Measurements from ENCODE around the gene SLC16A1.
A peak's percentile ranks its signal among the peaks of the same experiment; 100 is the strongest.
"Not testable (repeated sequence)": the region's sequence is repeated elsewhere in the genome, so short reads cannot be mapped to it uniquely, and the experiment has no call there.

Gene SLC16A1

GRCh38 chr1:112971006-112971405 is 15.0 kb upstream of the SLC16A1 start:
- no peak for DNase-seq (ENCODE audit: low read depth)

GRCh38 chr1:112964347-112964746 is 8.4 kb upstream of the SLC16A1 start:
- no peak for DNase-seq (ENCODE audit: low read depth)

DNA sequence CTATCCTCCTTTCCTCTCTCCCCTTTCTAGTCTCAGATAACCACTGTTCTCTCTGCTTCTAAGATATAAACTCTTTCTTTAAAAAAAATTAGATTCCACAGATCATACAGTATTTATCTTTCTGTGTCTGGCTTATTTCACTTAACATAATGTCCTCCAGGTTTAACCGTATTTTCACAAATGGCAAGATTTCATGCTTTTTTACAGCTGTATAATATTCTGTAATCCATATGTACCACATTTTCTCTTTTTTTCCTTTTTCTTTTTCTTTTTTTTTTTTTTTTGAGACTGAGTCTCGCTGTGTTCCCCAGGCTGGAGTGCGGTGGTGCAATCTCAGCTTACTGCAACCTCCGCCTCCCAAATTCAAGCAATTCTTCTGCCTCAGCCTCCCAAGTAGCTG is 5.1 kb upstream of the SLC16A1 start:
- DNase-seq (ENCODE audit: low read depth): no peak

DNA sequence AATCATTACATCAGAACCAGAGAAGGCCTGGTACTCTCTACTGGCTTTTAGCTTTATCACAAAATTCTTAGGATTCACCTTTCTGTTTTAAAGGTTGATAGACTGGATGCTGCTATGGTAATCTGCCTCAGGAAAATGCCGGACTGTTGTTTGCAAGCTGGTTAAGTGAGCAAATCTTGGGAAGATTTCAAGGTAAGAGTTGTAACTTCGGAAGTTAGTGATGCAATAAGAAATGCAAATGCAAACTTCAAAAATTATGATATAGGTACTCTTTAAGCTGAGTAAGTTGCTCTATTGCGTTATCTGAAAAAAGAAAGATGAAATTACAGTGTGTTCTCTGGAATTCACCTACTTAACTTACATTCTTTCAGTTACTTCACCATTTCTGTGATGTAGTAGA is 4.4 kb upstream of the SLC16A1 start:
- no peak for DNase-seq (ENCODE audit: low read depth)

DNA sequence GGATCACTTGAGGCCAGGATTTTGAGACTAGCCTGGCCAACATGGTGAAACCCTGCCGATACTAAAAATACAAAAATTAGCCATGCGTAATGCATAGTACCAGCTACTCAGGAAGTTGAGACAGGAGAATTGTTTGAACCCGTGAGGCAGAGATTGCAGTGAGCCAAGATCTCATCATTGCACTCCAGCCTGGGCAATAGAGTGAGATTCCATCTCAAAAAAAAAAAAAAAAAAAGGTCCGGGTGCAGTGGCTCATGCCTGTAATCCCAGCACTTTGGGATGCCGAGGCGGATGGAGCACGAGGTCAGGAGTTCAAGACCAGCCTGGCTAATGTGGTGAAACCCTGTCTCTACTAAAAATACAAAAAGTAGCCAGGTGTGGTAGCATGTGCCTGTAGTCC is 2.2 kb upstream of the SLC16A1 start:
- DNase-seq (ENCODE audit: low read depth): not testable (repeated sequence)

GRCh38 chr1:112957133-112957812 is 1.3 kb upstream of the SLC16A1 start:
- peak; percentile 41 for DNase-seq (ENCODE audit: low read depth)

GRCh38 chr1:112956544-112957132 is 642 bp upstream of the SLC16A1 start:
- DNase-seq (ENCODE audit: low read depth): no peak

DNA sequence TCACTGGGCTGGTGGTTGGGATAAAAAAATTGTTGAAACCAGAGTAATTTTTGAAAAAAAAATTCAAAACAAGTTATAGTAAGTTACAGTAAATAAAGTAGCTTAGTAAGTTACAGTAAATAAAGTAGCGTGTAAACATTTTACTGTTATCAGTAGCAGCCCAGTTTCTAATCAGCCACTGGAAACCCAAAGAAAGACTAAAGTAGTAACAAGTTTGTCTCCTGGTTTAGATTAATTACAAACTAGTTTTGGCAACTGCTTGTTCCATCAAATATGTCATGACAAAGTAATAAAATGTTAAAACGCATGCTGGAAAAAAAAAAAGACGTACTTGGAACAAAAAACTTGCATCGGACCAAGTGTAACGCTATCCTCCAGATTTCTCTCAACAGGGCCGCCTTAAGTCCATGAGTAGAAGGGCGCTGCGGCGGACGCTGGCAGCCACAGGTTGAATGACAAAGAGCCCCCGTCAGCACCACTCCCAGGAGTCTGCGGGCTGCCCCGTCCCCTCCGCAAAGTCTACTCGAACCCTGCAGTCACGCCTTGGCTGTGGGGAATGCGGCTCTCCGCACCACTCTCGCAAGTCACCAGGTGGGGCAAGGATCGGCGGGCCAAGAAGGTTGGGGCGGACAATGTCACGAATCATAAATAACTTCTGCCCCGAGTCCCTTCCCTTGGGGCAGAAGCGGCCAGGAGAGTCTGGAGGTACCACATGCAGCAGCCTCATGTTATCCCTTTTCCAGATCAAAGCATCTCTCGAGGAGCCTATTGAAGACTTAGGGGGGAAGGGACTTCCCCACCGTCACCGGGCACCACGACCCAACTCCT is 837 bp downstream of the SLC16A1 start:
- peak; percentile 57 for DNase-seq (ENCODE audit: low read depth)

DNA sequence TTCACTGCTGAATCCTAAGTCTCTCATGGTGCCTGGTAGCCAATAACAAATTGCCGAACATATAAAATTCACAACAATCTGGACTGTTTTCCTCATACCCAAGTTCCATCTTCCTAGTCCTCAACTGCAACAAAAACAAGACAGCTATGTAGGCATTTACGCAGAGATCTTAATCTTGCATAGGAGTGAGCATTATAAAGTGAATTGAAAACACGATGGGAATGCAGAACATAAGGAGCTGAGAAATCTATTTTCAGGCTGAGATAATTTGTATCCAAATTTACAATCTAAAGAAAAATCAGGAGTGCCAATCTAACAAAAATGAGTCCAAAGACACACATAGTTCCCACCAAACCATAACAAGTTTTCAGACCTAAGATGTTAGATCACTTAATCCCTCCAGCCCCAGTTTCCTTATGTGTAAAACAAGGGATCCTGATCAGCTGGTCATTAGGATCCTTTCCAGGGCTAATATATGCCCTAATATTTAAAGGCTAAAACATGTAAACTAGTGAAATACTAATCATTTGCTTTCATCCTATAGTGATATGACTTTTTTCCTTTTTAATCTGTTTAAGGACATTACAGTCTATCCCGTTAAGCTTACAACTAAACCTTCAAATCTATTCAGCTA is 1.9 kb downstream of the SLC16A1 start:
- peak; percentile 3 for DNase-seq (ENCODE audit: low read depth)

DNA sequence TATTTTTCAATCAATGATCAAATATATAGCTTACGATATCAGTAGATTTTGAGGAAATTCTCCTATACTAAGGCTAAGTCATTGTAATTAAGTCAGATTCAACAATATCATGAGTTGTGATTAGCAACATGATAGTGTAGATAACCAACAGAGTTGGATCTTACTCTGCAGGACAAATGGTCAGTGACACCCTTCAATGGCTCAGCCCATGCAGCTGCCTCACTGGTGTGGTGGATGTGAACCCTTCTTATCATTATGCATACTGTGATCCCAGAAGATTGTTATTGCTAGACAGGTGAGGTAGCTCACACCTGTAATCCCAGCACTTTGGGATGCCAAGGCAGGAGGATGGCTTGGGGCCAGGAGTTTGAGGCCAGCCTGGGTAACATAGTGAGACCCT is 5.6 kb downstream of the SLC16A1 start:
- DNase-seq (ENCODE audit: low read depth): no peak

- no peak for DNase-seq (ENCODE audit: low read depth)
These were observed 9.3 kb downstream of the SLC16A1 start for GRCh38 chr1:112946683-112947082.

GRCh38 chr1:112939810-112940209 is 16.2 kb downstream of the SLC16A1 start:
- no peak for DNase-seq (ENCODE audit: low read depth)

DNA sequence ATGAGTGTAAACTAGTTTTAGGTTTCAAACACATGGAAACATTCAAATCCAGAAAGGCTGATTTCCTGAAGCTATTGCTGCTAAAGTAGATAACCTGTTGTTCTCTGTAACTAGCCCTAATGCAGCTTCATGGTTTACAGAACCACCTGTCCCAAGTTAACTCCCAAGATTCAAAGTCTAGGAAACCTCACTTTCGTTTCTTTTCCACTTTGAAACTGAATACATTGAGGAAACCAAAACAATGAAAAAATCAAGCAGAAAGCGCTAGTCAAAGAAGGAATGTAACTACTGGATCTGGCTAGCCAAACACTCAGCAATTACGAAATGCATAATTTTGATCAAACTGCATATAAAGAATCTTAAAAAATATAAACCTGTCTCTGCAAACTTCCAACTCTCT is 17.8 kb downstream of the SLC16A1 start:
- DNase-seq (ENCODE audit: low read depth): no peak

DNA sequence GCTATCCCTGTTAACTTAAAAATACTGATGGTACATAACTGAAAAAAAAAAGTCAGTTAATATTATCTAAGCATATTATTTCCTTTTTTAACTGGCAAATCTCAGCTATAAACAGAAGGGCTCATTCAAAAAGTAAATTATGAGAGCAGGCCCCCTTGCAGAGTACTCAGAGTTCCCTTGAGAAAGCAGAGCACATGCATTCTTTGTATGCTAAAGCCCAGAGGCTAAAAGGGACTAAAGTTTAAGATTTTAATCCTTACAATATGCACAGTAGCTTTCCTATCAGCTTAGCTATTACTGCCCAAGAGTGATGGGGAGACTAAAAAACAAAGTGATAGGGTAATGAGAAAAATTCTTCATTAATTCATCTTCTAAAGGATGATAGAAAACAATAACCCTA is 18.5 kb downstream of the SLC16A1 start:
- no peak for DNase-seq (ENCODE audit: low read depth)

DNA sequence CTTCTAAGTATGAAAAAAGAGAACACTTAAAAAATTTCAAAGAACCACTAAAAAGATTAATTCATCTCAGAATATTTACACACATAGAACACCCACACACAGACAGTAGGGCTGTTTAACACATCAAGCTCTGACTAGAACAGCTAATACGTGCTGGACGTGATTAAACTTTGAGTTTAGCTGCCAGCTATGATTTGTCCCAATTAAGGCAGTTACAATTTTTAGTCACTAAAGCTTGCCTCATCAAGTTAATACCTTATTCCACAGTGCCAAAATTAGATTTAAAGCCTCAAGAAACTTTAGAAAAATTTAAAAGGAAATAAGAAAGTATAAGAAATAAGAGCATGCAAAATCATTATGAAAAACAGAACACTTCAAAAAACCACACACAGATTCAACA is 18.9 kb downstream of the SLC16A1 start:
- DNase-seq (ENCODE audit: low read depth): no peak

GRCh38 chr1:112935461-112936111 is 20.4 kb downstream of the SLC16A1 start:
- peak; percentile 48 for DNase-seq (ENCODE audit: low read depth)

DNA sequence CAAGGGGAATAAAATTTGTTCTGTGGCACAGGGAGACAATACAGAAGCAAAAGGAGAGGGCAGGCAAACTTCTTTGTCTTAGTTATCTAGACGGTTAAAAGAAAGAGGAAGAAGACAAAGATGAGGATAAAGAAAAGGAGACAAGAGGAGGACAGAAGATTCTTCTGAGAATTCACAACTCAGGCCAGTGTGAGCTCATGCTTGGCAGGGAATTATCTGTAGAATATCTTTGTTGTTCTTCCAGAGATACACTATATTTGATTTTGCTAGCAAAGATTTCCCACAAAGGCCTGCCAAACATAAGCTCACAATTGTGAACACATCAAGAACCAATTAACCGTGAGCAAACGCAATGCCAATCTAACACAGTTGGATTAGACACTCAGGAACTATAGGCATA is 21.4 kb downstream of the SLC16A1 start:
- no peak for DNase-seq (ENCODE audit: low read depth)

DNA sequence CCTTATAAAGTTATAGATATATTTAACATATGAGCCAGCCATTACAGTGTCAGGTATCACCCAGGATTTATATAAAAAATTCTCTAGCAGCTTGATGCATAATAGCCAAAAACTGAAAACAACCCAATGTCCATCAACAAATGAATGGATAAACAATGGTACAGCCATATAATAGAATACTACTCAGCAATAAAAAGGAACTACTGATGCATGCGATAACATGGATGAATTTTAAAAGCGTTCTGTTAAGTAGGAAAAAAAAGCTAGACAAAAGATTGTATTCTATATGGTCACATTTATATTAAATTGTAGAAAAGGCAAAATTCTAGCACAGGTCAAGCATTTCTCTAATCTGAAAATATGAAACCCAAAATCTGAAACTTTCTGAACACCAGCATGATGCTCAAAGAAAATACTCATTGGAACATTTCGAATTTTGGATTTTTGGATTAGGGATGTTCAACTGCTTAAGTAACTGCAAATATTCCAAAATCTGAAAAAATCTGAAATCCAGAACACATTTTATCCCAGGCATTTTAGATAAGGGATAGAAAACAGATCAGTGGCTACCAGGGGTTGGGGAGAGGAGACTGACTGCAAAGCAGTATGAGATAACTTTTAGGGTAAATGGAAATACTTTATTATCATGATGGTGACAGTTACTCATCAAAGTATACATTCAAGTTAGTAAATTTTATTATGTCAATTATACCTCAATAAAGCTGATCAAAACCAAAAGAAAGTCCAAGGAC is 22.0 kb downstream of the SLC16A1 start:
- DNase-seq (ENCODE audit: low read depth): no peak

DNA sequence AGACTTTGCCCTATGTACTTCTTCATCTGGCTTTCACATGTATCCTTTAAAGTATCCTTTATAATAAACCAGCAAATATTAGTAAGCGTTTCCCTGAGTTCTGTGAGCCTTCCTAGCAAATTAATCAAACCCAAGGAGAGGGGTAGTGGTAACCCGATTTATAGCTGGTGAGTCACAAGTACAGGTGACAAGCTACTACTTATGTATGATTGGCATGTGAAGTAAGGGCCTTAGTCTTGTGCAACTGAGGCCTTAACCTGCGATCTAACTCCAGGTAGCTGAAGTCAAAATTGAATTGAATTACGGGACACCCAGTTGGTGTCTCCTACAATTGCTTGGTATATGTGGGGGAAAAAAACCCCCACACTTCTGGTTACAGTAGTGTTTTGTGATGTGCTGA is 26.0 kb downstream of the SLC16A1 start:
- no peak for DNase-seq (ENCODE audit: low read depth)

GRCh38 chr1:112927462-112927990 is 28.5 kb downstream of the SLC16A1 start:
- DNase-seq (ENCODE audit: low read depth): no peak

DNA sequence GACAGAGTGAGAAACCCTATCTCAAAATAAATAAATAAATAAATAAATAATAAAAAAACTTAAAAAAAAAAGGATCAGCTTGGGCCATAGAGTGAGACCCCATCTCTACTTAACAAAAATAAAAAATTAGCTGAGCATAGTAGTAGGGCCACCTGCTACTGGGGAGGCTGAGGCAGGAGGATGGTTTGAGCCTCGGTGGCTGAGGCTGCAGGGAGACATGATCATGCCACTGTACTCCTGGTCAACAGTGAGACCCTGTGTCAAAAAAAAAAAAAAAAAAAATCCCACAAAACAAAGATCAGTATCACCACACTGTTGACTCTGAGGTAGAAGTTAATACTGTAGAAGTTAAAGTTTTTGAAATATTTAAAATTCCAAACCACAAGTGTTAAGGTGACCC is 29.1 kb downstream of the SLC16A1 start:
- DNase-seq (ENCODE audit: low read depth): no peak

All from HS-27A (cell line).